HUES64 (cell line): ENCODE data around the gene TRAPPC2B.
A peak's percentile ranks its signal among the peaks of the same experiment; 100 is the strongest.
"Not testable (repeated sequence)": the region's sequence is repeated elsewhere in the genome, so short reads cannot be mapped to it uniquely, and the experiment has no call there.

ENCODE experiments used
- H3K27ac ChIP-seq: 2 replicates; pipeline ENCODE4 v1.7.0; 2013; ENCODE audit warnings: low read depth, low read length, inconsistent platforms
- H3K27me3 ChIP-seq: 2 replicates; pipeline ENCODE4 v1.6.1; 2013; ENCODE audit warnings: mild to moderate bottlenecking, low read length; ENCODE audit not compliant: insufficient read depth
- H3K36me3 ChIP-seq: 2 replicates; pipeline ENCODE4 v1.6.1; 2013; ENCODE audit warnings: mild to moderate bottlenecking, low read length; ENCODE audit not compliant: insufficient read depth
- H3K4me1 ChIP-seq: 2 replicates; pipeline ENCODE4 v1.6.1; 2013; ENCODE audit warnings: mild to moderate bottlenecking, low read length, moderate library complexity; ENCODE audit not compliant: insufficient read depth
- H3K4me3 ChIP-seq: 2 replicates; pipeline ENCODE4 v1.5.1; 2013; ENCODE audit warnings: mild to moderate bottlenecking, low read length, moderate library complexity
- H3K9ac ChIP-seq: 2 replicates; pipeline ENCODE4 v1.6.1; 2013; ENCODE audit warnings: mild to moderate bottlenecking, low read depth, low read length
- H3K9me3 ChIP-seq: 2 replicates; pipeline ENCODE4 v1.6.1; 2013; ENCODE audit warnings: low read depth, low read length; ENCODE audit not compliant: insufficient read depth
- WGBS: fragments of 150-250, 120-280 bp; methylation state at CpG from one replicate; pipeline ENCODE4 v1.1.7; 2013; ENCODE audit warnings: missing lambda C conversion rate; 5-methylcytosine and 5-hydroxymethylcytosine counted together

Gene TRAPPC2B

GRCh38 chr19:57374647-57375046 lies 11.3 kb downstream of the TRAPPC2B start:
- Histone ChIP-seq H3K9me3 (peaks cover 39% of the 10 kb centered on the region), H3K36me3 (peaks cover 26% of the 10 kb centered on the region)
- 88% methylated on average over 2 of the region's 2 CpGs for WGBS
- H3K9ac ChIP-seq, H3K27me3 ChIP-seq, H3K4me1 ChIP-seq, H3K4me3 ChIP-seq, H3K27ac ChIP-seq: not testable (repeated sequence)

DNA sequence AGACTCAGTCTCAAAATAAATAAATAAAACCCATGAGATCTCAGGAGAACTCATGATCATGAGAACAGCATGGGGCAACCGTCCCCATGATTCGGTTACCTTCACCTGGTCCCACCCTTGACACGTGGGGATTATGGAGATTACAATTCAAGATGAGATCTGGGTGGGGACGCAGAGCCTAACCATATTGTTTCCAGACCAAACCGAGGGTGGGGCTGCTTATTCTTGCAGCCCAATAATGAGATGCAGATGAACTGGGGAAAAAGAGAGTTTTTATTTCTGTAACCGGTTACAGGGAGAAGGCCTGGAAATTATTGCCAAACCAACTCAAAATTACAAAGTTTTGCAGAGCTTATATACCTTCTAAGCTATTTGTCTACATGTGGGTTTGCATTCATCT lies 12.8 kb downstream of the TRAPPC2B start:
- H3K36me3 ChIP-seq, result peaks cover 26% of the 10 kb centered on the region

GRCh38 chr19:57377498-57378146 lies 14.3 kb downstream of the TRAPPC2B start:
- peaks cover 22% of the 10 kb centered on the region for H3K36me3 ChIP-seq

More for the DNA sequence above, 12.8 kb downstream of the TRAPPC2B start:
- H3K4me3 ChIP-seq, result no peak overlapping the region
- no peak overlapping the region for H3K9ac ChIP-seq
- no peaks in the 10 kb centered on the region for H3K4me1 ChIP-seq
- no peaks in the 10 kb centered on the region for H3K27me3 ChIP-seq
- H3K9me3 ChIP-seq, result peaks cover 39% of the 10 kb centered on the region
- 95% methylated on average over 6 of the region's 6 CpGs for whole genome bisulfite sequencing
- no peak overlapping the region for H3K27ac ChIP-seq

GRCh38 chr19:57380923-57381322 lies 17.6 kb downstream of the TRAPPC2B start:
- Histone ChIP-seq H3K27me3 (peaks cover 2% of the 10 kb centered on the region; the same call in 1 of the 2 replicates), H3K27ac (no peak overlapping the region), H3K36me3 (peaks cover 12% of the 10 kb centered on the region), H3K4me3 (no peak overlapping the region), H3K9me3 (peaks cover 22% of the 10 kb centered on the region), H3K9ac (no peak overlapping the region), H3K4me1 (no peaks in the 10 kb centered on the region)

More at GRCh38 chr19:57377498-57378146, 14.3 kb downstream of the TRAPPC2B start:
- no peak overlapping the region for H3K27ac ChIP-seq
- no peak overlapping the region for H3K4me3 ChIP-seq
- peaks cover 39% of the 10 kb centered on the region for H3K9me3 ChIP-seq
- no peaks in the 10 kb centered on the region for H3K27me3 ChIP-seq
- no peaks in the 10 kb centered on the region for H3K4me1 ChIP-seq
- 100% methylated on average over 2 of the region's 3 CpGs for WGBS
- no peak overlapping the region for H3K9ac ChIP-seq

- peaks cover 5% of the 10 kb centered on the region; the same call in 1 of the 2 replicates for H3K27me3 ChIP-seq
- H3K27ac ChIP-seq, result no peak overlapping the region
- peaks cover 7% of the 10 kb centered on the region for H3K9me3 ChIP-seq
- no peak overlapping the region for H3K9ac ChIP-seq
- no peak overlapping the region for H3K4me3 ChIP-seq
- peaks cover 2% of the 10 kb centered on the region for H3K36me3 ChIP-seq
- H3K4me1 ChIP-seq, result no peaks in the 10 kb centered on the region
- WGBS, result 86% methylated on average over 7 of the region's 7 CpGs
Measured at GRCh38 chr19:57382806-57383488, 19.6 kb downstream of the TRAPPC2B start.

DNA sequence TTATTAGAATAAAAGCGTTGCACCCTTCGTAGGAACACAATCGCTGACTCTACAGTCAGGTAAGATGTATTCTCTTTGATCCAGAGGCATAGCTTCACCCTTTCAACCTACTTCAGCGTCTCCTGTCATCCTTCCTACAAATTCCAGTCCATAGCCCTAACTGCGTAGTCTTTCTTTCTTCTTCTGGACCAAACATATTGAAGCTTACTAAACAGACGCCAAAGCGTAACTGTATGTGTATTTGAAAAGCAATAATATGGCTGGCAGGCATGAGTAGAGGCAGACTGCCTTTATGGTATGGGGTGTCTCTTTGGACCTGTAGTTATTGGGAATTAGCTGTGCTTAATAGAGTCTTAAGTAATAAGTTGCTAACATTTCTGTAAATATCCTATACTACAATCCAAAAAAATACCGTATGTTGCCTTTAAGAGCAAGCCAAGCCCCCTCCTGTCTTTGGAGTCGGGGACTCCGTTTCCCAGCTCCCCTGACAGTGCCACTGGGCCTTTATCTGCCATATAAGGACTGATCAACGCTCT lies 25.9 kb downstream of the TRAPPC2B start:
- Histone ChIP-seq H3K4me3 (peak overlapping the region; percentile 88), H3K9me3 (no peaks in the 10 kb centered on the region), H3K27me3 (peaks cover 5% of the 10 kb centered on the region; the same call in 1 of the 2 replicates), H3K27ac (0 out of 2 replicates have a peak overlapping the region, but pooled peaks have one; percentile 2), H3K4me1 (peaks cover 6% of the 10 kb centered on the region; the same call in 1 of the 2 replicates), H3K36me3 (no peaks in the 10 kb centered on the region), H3K9ac (peak overlapping the region; percentile 23; the same call in 1 of the 2 replicates)
- 58% methylated on average over 11 of the region's 11 CpGs for WGBS

GRCh38 chr19:57389730-57390598 lies 26.6 kb downstream of the TRAPPC2B start, which contains the start of gene ZNF548:
Gene ZNF548 (plus strand): TSS chr19:57389854. CDS start chr19:57390100, 246 bp downstream.
- Histone ChIP-seq H3K9ac (peak within 1 kb of the TSS; percentile 84), H3K9me3 (no peaks in the 10 kb centered on the region), H3K27me3 (peaks cover 3% of the 10 kb centered on the region; the same call in 1 of the 2 replicates), H3K4me3 (peak within 1 kb of the TSS; percentile 88), H3K4me1 (peaks cover 6% of the 10 kb centered on the region; the same call in 1 of the 2 replicates), H3K36me3 (no peaks in the 10 kb centered on the region), H3K27ac (peak within 1 kb of the TSS; percentile 93; the same call in 1 of the 2 replicates)
- WGBS, result under 1% methylated on average over 50 of the region's 50 CpGs

DNA sequence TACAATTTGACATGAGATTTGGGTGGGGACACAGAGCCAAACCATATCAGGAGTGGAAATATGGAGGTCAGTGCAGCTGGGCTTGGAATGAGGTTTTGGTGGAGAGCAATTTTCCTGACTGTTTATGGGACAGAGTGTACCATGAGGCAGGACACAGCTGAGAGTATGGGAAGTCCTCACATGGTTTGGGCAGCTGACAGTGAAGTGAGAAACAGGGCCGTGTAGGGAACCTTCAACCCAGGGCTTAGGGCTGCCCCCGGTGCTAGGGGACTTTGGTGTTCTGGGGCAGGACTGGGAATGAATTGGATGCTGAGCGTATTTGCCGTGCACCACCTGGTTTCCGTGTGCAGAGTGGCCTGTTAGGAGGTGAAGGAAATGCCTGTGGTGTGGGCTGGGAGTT lies 32.4 kb downstream of the TRAPPC2B start:
- no peaks in the 10 kb centered on the region for H3K27me3 ChIP-seq
- 91% methylated on average over 5 of the region's 5 CpGs for WGBS
- H3K36me3 ChIP-seq, result peaks cover 31% of the 10 kb centered on the region
- H3K9ac ChIP-seq, result no peak overlapping the region
- peaks cover 2% of the 10 kb centered on the region; the same call in 1 of the 2 replicates for H3K4me1 ChIP-seq
- no peak overlapping the region for H3K27ac ChIP-seq
- H3K4me3 ChIP-seq, result no peak overlapping the region
- H3K9me3 ChIP-seq, result peaks cover 11% of the 10 kb centered on the region; the same call in 1 of the 2 replicates

DNA sequence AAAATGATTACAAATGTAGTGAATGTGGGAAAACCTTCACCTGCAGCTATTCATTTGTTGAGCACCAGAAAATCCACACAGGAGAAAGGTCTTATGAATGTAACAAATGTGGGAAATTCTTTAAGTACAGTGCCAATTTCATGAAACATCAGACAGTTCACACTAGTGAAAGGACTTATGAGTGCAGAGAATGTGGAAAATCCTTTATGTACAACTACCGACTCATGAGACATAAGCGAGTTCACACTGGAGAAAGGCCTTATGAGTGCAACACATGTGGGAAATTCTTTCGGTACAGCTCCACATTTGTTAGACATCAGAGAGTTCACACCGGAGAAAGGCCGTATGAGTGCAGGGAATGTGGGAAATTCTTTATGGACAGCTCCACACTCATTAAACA lies 35.5 kb downstream of the TRAPPC2B start:
- no peak overlapping the region for H3K27ac ChIP-seq
- peaks cover 31% of the 10 kb centered on the region for H3K36me3 ChIP-seq
- H3K4me1 ChIP-seq, result no peaks in the 10 kb centered on the region
- H3K9ac ChIP-seq, result no peak overlapping the region
- H3K27me3 ChIP-seq, result no peaks in the 10 kb centered on the region
- no peak overlapping the region for H3K4me3 ChIP-seq
- peaks cover 19% of the 10 kb centered on the region for H3K9me3 ChIP-seq
- 97% methylated on average over 5 of the region's 5 CpGs for WGBS

DNA sequence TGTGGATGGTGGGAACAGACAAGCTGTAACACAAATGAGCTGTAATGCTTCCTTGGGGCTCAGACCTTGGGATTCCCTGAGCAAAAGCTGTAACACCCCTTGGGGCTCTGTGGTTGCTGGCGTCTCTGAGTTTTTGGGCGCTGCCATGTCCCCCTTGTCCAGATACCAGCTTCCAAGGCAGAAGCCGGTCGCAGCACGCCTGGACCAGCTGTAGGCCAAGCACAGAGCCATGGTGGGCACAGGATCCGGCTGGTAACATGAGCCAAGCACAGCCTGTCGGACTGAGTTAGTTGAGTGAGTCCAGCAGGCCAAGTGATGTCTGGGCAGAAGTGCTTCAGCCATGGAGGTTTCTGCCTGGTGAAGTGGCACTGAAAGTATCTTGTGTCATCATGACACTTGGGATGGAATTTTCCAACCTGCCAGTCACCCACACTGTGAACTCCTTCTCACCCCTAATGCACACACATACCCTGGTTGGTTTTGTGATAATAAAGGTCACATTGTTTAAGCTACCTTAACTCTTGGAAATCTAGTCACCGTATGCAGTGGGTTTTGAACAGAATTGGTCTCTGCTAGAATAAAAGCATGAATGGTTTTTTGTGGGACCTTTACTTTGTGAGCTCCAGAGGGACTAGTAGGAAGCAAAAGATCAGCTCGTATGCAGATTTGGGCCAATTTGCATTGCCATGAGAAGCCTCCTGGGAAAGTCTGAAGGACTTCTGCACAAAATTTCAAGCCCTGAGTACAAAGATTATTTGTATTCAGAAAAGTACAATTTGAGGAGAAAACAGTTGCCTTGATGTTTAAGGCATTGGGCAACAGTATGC lies 40.6 kb downstream of the TRAPPC2B start:
- 94% methylated on average over 9 of the region's 9 CpGs for WGBS
- no peak overlapping the region for H3K9ac ChIP-seq
- H3K36me3 ChIP-seq, result peaks cover 11% of the 10 kb centered on the region
- peaks cover 16% of the 10 kb centered on the region for H3K9me3 ChIP-seq
- no peaks in the 10 kb centered on the region for H3K27me3 ChIP-seq
- no peak overlapping the region for H3K27ac ChIP-seq
- H3K4me3 ChIP-seq, result no peak overlapping the region
- H3K4me1 ChIP-seq, result no peaks in the 10 kb centered on the region
